DND-41 (cell line): Measurements from ENCODE around the gene SMARCB1.

Experiments used
- ATAC-seq: fragments of 200-7000 bp; cut with Tn5 transposase; 3 replicates; pipeline ENCODE4 v1.9.1; 2021; ENCODE audit warnings: low read depth; ENCODE audit not compliant: insufficient read depth
- DNase-seq: peaks from one replicate; pipeline ENCODE4 v3.0.0-alpha.2; 2020
- H2AFZ ChIP-seq: 2 replicates; pipeline ENCODE4 v1.6.0; 2012; ENCODE audit warnings: low read depth, low read length
- H3K27ac ChIP-seq: 2 replicates; pipeline ENCODE4 v1.5.1; 2012; ENCODE audit warnings: low read length, inconsistent platforms
- H3K27me3 ChIP-seq: fragments of 200-600 bp; sonication (generic); 2 replicates; pipeline ENCODE4 v1.6.0; 2012; ENCODE audit warnings: low read length, mild to moderate bottlenecking, inconsistent platforms; ENCODE audit not compliant: insufficient read depth, poor library complexity
- H3K36me3 ChIP-seq: 2 replicates; pipeline ENCODE4 v1.5.1; 2012; ENCODE audit warnings: low read length, inconsistent platforms; ENCODE audit not compliant: insufficient read depth
- H3K4me1 ChIP-seq: 2 replicates; pipeline ENCODE4 v1.5.1; 2012; ENCODE audit warnings: mild to moderate bottlenecking, low read length; ENCODE audit not compliant: insufficient read depth
- H3K4me2 ChIP-seq: 2 replicates; pipeline ENCODE4 v1.6.0; 2012; ENCODE audit warnings: mild to moderate bottlenecking, moderate library complexity, low read length, inconsistent platforms; ENCODE audit not compliant: insufficient read depth
- H3K4me3 ChIP-seq, 2 experiments: fragments of 200-600 bp in 1 of 2; shearing (Covaris generic) in 1 of 2; 2 replicates each; pipeline ENCODE4 v1.5.1; 2012 to 2016; ENCODE audit warnings: inconsistent platforms in 2 of 2, low read length in 2 of 2, mild to moderate bottlenecking in 2 of 2, low read depth in 1 of 2, moderate library complexity in 1 of 2
- H3K79me2 ChIP-seq: 2 replicates; pipeline ENCODE4 v1.6.0; 2012; ENCODE audit warnings: low read length, inconsistent platforms; ENCODE audit not compliant: insufficient read depth
- H3K9ac ChIP-seq: 2 replicates; pipeline ENCODE4 v1.6.0; 2012; ENCODE audit warnings: low read depth, mild to moderate bottlenecking, inconsistent platforms, low read length, moderate library complexity
- H3K9me3 ChIP-seq: 2 replicates; pipeline ENCODE4 v1.5.1; 2012; ENCODE audit warnings: low read length, moderate library complexity, mild to moderate bottlenecking, inconsistent platforms; ENCODE audit not compliant: insufficient read depth, severe bottlenecking
- H4K20me1 ChIP-seq: 2 replicates; pipeline ENCODE4 v1.6.0; 2012; ENCODE audit warnings: low read length; ENCODE audit not compliant: insufficient read depth
- CTCF ChIP-seq: IDR thresholded peaks from 2 replicates; pipeline ENCODE4 v1.5.1; 2012; ENCODE audit warnings: borderline replicate concordance, low read length, moderate library complexity, mild to moderate bottlenecking; ENCODE audit not compliant: poor library complexity, severe bottlenecking; ENCODE audit errors: extremely low read depth
- EZH2 ChIP-seq: IDR thresholded peaks from 3 replicates; pipeline ENCODE4 v1.6.1; 2012; ENCODE audit warnings: borderline replicate concordance, low read depth, mild to moderate bottlenecking, moderate library complexity, low read length, inconsistent platforms; ENCODE audit not compliant: severe bottlenecking

SMARCB1 gene

GRCh38 chr22:23804781-23805291, 18.1 kb downstream of the SMARCB1 start:
- no peak overlapping the region for H3K27ac ChIP-seq

GRCh38 chr22:23806837-23807236, 20.1 kb downstream of the SMARCB1 start:
- no peak overlapping the region for H3K9ac ChIP-seq
- ATAC-seq (no peak), DNase-seq (no peak)
- H3K27me3 ChIP-seq: no peaks in the 10 kb centered on the region
- peaks cover 5% of the 10 kb centered on the region for H4K20me1 ChIP-seq
- no peak overlapping the region for H2AFZ ChIP-seq
- no peaks in the 10 kb centered on the region for H3K9me3 ChIP-seq
- H3K36me3 ChIP-seq: peaks cover 80% of the 10 kb centered on the region
- H3K27ac ChIP-seq: no peak overlapping the region
- H3K4me3 ChIP-seq: no peak overlapping the region
- H3K4me1 ChIP-seq: no peaks in the 10 kb centered on the region
- TF ChIP-seq CTCF: no peak
- TF ChIP-seq EZH2: no peak
- no peak overlapping the region for H3K4me2 ChIP-seq
- H3K79me2 ChIP-seq: no peaks in the 10 kb centered on the region

More at GRCh38 chr22:23804781-23805291, 18.1 kb downstream of the SMARCB1 start:
- Histone ChIP-seq H4K20me1 (peaks cover 5% of the 10 kb centered on the region), H3K4me2 (no peak overlapping the region), H3K9me3 (no peaks in the 10 kb centered on the region), H3K27me3 (no peaks in the 10 kb centered on the region), H3K4me1 (no peaks in the 10 kb centered on the region), H2AFZ (no peak overlapping the region), H3K79me2 (no peaks in the 10 kb centered on the region), H3K9ac (no peak overlapping the region), H3K4me3 (no peak overlapping the region), H3K36me3 (peaks cover 85% of the 10 kb centered on the region)
- no peak for ATAC-seq
- no peak for DNase-seq
- TF ChIP-seq CTCF: no peak
- no peak for TF ChIP-seq EZH2

- no peaks in the 10 kb centered on the region for H3K4me1 ChIP-seq
- H3K9me3 ChIP-seq: no peaks in the 10 kb centered on the region
- H3K9ac ChIP-seq: no peak overlapping the region
- H4K20me1 ChIP-seq: no peaks in the 10 kb centered on the region
- peaks cover 64% of the 10 kb centered on the region for H3K36me3 ChIP-seq
- H3K79me2 ChIP-seq: no peaks in the 10 kb centered on the region
- H3K27me3 ChIP-seq: no peaks in the 10 kb centered on the region
- H3K4me3 ChIP-seq: no peak overlapping the region
- TF ChIP-seq CTCF (no peak), EZH2 (no peak)
- H2AFZ ChIP-seq: no peak overlapping the region
- no peak overlapping the region for H3K27ac ChIP-seq
- DNase-seq: no peak
- no peak for ATAC-seq
- H3K4me2 ChIP-seq: no peak overlapping the region
These were observed 25.6 kb downstream of the SMARCB1 start for GRCh38 chr22:23812378-23812777.

GRCh38 chr22:23815541-23816155, 28.9 kb downstream of the SMARCB1 start:
- no peak overlapping the region for H3K9ac ChIP-seq
- no peaks in the 10 kb centered on the region for H3K79me2 ChIP-seq
- H3K27me3 ChIP-seq: no peaks in the 10 kb centered on the region
- H4K20me1 ChIP-seq: peaks cover 2% of the 10 kb centered on the region; the same call in 1 of the 2 replicates
- DNase-seq (no peak), ATAC-seq (no peak)
- H3K4me1 ChIP-seq: no peaks in the 10 kb centered on the region; the same call in 1 of the 2 replicates
- H3K4me2 ChIP-seq: no peak overlapping the region
- no peak overlapping the region for H2AFZ ChIP-seq
- H3K27ac ChIP-seq: no peak overlapping the region
- H3K4me3 ChIP-seq: no peak overlapping the region
- H3K36me3 ChIP-seq: peaks cover 82% of the 10 kb centered on the region
- H3K9me3 ChIP-seq: no peaks in the 10 kb centered on the region
- TF ChIP-seq EZH2 (no peak), CTCF (no peak)
